GM18858 (cell line): ENCODE data around the gene ATP1B2.

Experiments used
- ATAC-seq: cut with Tn5 transposase; IDR thresholded peaks from one replicate; pipeline ENCODE4 v1.9.1; 2021; ENCODE audit not compliant: unreplicated experiment

ATP1B2 gene

GRCh38 chr17:7684851-7685532 lies 34.3 kb downstream of the ATP1B2 start:
- ATAC-seq = no peak

- ATAC-seq = peak; percentile 40
These were observed 35.0 kb downstream of the ATP1B2 start for GRCh38 chr17:7685533-7686221.

- peak; percentile 42 for ATAC-seq
These were observed 35.7 kb downstream of the ATP1B2 start for GRCh38 chr17:7686222-7687071.

- ATAC-seq = no peak
These were observed 36.6 kb downstream of the ATP1B2 start, which contains the start of gene TP53 for GRCh38 chr17:7687072-7687907. TP53 (minus strand) TSS chr17:7687490; CDS start chr17:7676594, 10,896 bp downstream.

GRCh38 chr17:7687908-7688807 lies 37.4 kb downstream of the ATP1B2 start, which contains the start of gene WRAP53:
WRAP53 (plus strand) TSS chr17:7688477; CDS start chr17:7688649, 172 bp downstream.
- ATAC-seq = peak; percentile 53

GRCh38 chr17:7688808-7689316 lies 38.1 kb downstream of the ATP1B2 start:
- ATAC-seq = no peak

GRCh38 chr17:7695586-7695985 lies 44.9 kb downstream of the ATP1B2 start:
- no peak for ATAC-seq

- no peak for ATAC-seq
These were observed 47.3 kb downstream of the ATP1B2 start for GRCh38 chr17:7697828-7698588.

- no peak for ATAC-seq
These were observed 49.8 kb downstream of the ATP1B2 start for GRCh38 chr17:7700510-7700909.

GRCh38 chr17:7701681-7702080 lies 51.0 kb downstream of the ATP1B2 start:
- ATAC-seq = no peak

GRCh38 chr17:7702776-7703175 lies 52.0 kb downstream of the ATP1B2 start:
- ATAC-seq = no peak

- no peak for ATAC-seq
These were observed 53.1 kb downstream of the ATP1B2 start for GRCh38 chr17:7703584-7704479.

GRCh38 chr17:7704601-7705268 lies 54.0 kb downstream of the ATP1B2 start, which contains the start of gene EFNB3:
EFNB3 (plus strand) TSS chr17:7705202; CDS start chr17:7705599, 397 bp downstream.
- ATAC-seq = no peak

- no peak for ATAC-seq
These were observed 54.8 kb downstream of the ATP1B2 start for GRCh38 chr17:7705269-7706255.

GRCh38 chr17:7706631-7707354 lies 56.1 kb downstream of the ATP1B2 start:
- ATAC-seq = no peak
